ENCODE results near the gene CCDC196. TPM values are rescaled to one million over a fixed set of nuclear protein-coding genes. Genes with fewer than 3 reads are reported as not detected.

CCDC196 gene
- total and polyA plus RNA-seq, 7 experiments from 2014 or later = not detected

DNA sequence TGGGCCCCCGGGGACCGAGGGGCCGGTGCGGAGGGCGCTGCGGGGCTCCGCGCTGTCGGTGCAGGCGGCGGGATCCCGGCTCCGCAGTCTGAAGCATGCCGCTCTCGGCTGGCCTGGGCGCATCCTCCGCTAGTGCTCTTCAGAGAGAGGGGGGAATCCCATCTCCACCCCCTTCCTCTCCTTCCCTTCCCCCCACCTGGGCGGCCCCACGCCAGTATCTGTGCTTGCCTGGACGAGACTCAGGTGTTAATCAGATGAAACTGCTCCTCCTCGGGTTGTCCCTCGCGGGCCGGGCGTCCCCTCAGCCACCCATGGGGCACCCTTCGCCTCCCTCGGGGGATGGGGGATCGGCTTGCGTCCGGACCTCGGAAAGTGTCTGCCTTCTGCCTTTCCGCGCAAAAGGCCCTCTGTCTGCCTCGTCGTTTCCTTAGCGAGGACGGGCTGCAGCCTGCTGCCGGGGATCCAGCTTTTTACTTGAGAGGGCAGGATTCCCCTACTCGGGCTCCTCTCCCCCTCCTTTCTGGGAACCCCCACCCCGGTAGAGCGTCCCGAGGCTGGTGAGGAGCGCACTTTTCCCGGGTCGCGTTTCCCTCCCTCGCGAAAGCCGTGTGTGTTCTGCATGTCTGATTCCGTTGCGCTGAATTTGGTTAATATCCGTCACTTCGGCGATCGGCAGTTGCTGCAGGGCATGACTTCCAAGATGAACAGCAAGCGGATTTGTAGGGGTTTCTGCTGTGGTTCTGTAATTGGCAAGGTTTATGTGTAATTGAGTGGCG, 22.9 kb downstream of the CCDC196 start:
- peaks cover 0 to 34% (median 0%) of the 10 kb centered on the region in 5 donors for H3K27me3 Mint-ChIP-seq
- H3K27ac Mint-ChIP-seq = peak overlapping the region in 8 of 9 donors; percentile 38 to 96 (median 65)
- peaks cover 16 to 49% (median 41%) of the 10 kb centered on the region in 7 donors for H3K4me1 Mint-ChIP-seq
- Histone ChIP-seq H3K9me3 (ENCODE audit: control insufficient read depth in 2 of 3, low read length in 3 of 3) (no peaks in the 10 kb centered on the region), H3K4me3 (ENCODE audit: low read length) (peak overlapping the region; percentile 78), H3K27me3 (ENCODE audit: control insufficient read depth in 2 of 2, insufficient read depth in 2 of 2, low read length in 2 of 2) (no peaks in the 10 kb centered on the region), H3K36me3 (ENCODE audit: control insufficient read depth in 2 of 3, insufficient read depth in 3 of 3, low read length in 3 of 3) (peaks cover 0 to 14% (median 0%) of the 10 kb centered on the region in 3 experiments), H3K27ac (ENCODE audit: low read depth, low read length) (peak overlapping the region; percentile 70), H3K4me1 (ENCODE audit: control insufficient read depth in 2 of 2, insufficient read depth in 2 of 2, low read length in 2 of 2) (peaks cover 6 to 7% of the 10 kb centered on the region in 2 donors)
- CTCF ChIA-PET = no interaction called here
- ATAC-seq (no peak), DNase-seq (peak; percentile 20 to 68 (median 35))
- POLR2A ChIA-PET = interaction anchor here (0.6 to 1.7 kb wide), 2 partner anchors 12 to 758 kb away, joined by 3 to 10 read pairs; no protein-coding TSS in a partner anchor
- no peaks in the 10 kb centered on the region for H3K9me3 Mint-ChIP-seq
- H3K4me3 Mint-ChIP-seq = peak overlapping the region; percentile 86 to 100 (median 94)
- intact Hi-C loops (cut with micrococcal nuclease) = loop anchor here (1.0 to 5.0 kb wide), 11 partner anchors 10 to 1967 kb away; partner anchors contain the start of genes EIF2S1 (in 2 of the 2), FNTB (in 2 of the 2), PALS1 (in 2 of the 2) and ARG2 (in 1 of the 2)
- H3K36me3 Mint-ChIP-seq = peaks cover 0 to 3% (median 0%) of the 10 kb centered on the region in 5 donors

GRCh38 chr14:66509874-66510273, 23.7 kb downstream of the CCDC196 start:
- peaks cover 0 to 3% (median 0%) of the 10 kb centered on the region in 5 donors for H3K36me3 Mint-ChIP-seq
- CTCF ChIA-PET = interaction anchor here (0.7 kb wide), 1 partner anchor 553 kb away, joined by 3 read pairs; no protein-coding TSS in a partner anchor
- H3K4me1 Mint-ChIP-seq = peaks cover 16 to 49% (median 41%) of the 10 kb centered on the region in 7 donors
- no peaks in the 10 kb centered on the region for H3K9me3 Mint-ChIP-seq
- H3K9me3 ChIP-seq (ENCODE audit: control insufficient read depth in 2 of 3, low read length in 3 of 3) = no peaks in the 10 kb centered on the region
- intact Hi-C loops (cut with micrococcal nuclease) = loop anchor here (2.0 to 5.0 kb wide), 6 partner anchors 1098 to 1968 kb away; partner anchors contain the start of genes FNTB (in 2 of the 2), FUT8 (in 1 of the 2), HSPA2 (in 1 of the 2) and MAX (in 1 of the 2)
- POLR2A ChIA-PET = interaction anchor here (0.6 kb wide), 1 partner anchor 164 kb away, joined by 3 read pairs; no protein-coding TSS in a partner anchor
- H3K27ac ChIP-seq (ENCODE audit: low read depth, low read length) = no peak overlapping the region
- peak overlapping the region in 2 of 9 donors; percentile 59 to 96 for H3K27ac Mint-ChIP-seq
- DNase-seq = no peak
- H3K4me3 Mint-ChIP-seq = peak overlapping the region; percentile 16 to 100 (median 94)
- H3K4me1 ChIP-seq (ENCODE audit: control insufficient read depth in 2 of 2, insufficient read depth in 2 of 2, low read length in 2 of 2) = peaks cover 6 to 7% of the 10 kb centered on the region in 2 donors
- no peak overlapping the region for H3K4me3 ChIP-seq (ENCODE audit: low read length)
- peaks cover 0 to 37% (median 0%) of the 10 kb centered on the region in 5 donors for H3K27me3 Mint-ChIP-seq
- H3K36me3 ChIP-seq (ENCODE audit: control insufficient read depth in 2 of 3, insufficient read depth in 3 of 3, low read length in 3 of 3) = peaks cover 0 to 14% (median 0%) of the 10 kb centered on the region in 3 experiments
- H3K27me3 ChIP-seq (ENCODE audit: control insufficient read depth in 2 of 2, insufficient read depth in 2 of 2, low read length in 2 of 2) = no peaks in the 10 kb centered on the region
- no peak for ATAC-seq

GRCh38 chr14:66511849-66512248, 25.7 kb downstream of the CCDC196 start:
- DNase-seq (no peak), ATAC-seq (no peak)
- no peak overlapping the region for H3K27ac Mint-ChIP-seq
- H3K27ac ChIP-seq (ENCODE audit: low read depth, low read length) = no peak overlapping the region
- peaks cover 0 to 3% (median 0%) of the 10 kb centered on the region in 5 donors for H3K36me3 Mint-ChIP-seq
- H3K4me1 ChIP-seq (ENCODE audit: control insufficient read depth in 2 of 2, insufficient read depth in 2 of 2, low read length in 2 of 2) = peaks cover 2 to 7% of the 10 kb centered on the region in 2 donors
- peaks cover 0 to 14% (median 0%) of the 10 kb centered on the region in 3 experiments for H3K36me3 ChIP-seq (ENCODE audit: control insufficient read depth in 2 of 3, insufficient read depth in 3 of 3, low read length in 3 of 3)
- POLR2A ChIA-PET = no interaction called here
- no peaks in the 10 kb centered on the region for H3K9me3 Mint-ChIP-seq
- CTCF ChIA-PET = no interaction called here
- H3K27me3 ChIP-seq (ENCODE audit: control insufficient read depth in 2 of 2, insufficient read depth in 2 of 2, low read length in 2 of 2) = no peaks in the 10 kb centered on the region
- no peak overlapping the region for H3K4me3 Mint-ChIP-seq
- intact Hi-C loops (cut with micrococcal nuclease) = no loop called here
- no peak overlapping the region for H3K4me3 ChIP-seq (ENCODE audit: low read length)
- H3K4me1 Mint-ChIP-seq = peaks cover 16 to 41% (median 35%) of the 10 kb centered on the region in 7 donors
- peaks cover 0 to 37% (median 0%) of the 10 kb centered on the region in 5 donors for H3K27me3 Mint-ChIP-seq
- no peaks in the 10 kb centered on the region for H3K9me3 ChIP-seq (ENCODE audit: control insufficient read depth in 2 of 3, low read length in 3 of 3)

DNA sequence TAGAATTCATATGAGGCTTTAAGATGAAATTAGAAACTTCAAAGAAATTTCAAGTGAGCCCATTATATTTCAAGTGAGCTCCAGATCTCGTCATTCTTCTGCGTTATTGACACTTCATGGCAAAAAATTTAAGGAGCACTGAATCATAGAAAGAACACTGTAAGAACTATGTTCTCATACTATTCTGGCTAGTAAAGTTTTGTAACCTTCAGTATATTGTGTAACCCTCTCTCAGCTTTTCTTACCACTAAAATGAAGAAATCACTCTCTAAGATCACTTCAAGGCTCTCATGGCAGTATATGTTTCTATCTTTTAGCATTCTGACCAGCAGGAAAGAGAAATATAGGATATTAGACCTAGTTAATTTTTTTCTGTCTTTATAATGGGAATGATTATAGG, 28.0 kb downstream of the CCDC196 start:
- Histone ChIP-seq H3K4me3 (ENCODE audit: low read length) (no peak overlapping the region), H3K27ac (ENCODE audit: low read depth, low read length) (no peak overlapping the region), H3K27me3 (ENCODE audit: control insufficient read depth in 2 of 2, insufficient read depth in 2 of 2, low read length in 2 of 2) (no peaks in the 10 kb centered on the region), H3K4me1 (ENCODE audit: control insufficient read depth in 2 of 2, insufficient read depth in 2 of 2, low read length in 2 of 2) (peaks cover 0 to 7% of the 10 kb centered on the region in 2 donors), H3K9me3 (ENCODE audit: control insufficient read depth in 2 of 3, low read length in 3 of 3) (no peaks in the 10 kb centered on the region), H3K36me3 (ENCODE audit: control insufficient read depth in 2 of 3, insufficient read depth in 3 of 3, low read length in 3 of 3) (no peaks in the 10 kb centered on the region)
- CTCF ChIA-PET = interaction anchor here (0.9 kb wide), 1 partner anchor 17 kb away, joined by 3 read pairs; no protein-coding TSS in a partner anchor
- POLR2A ChIA-PET = no interaction called here
- H3K36me3 Mint-ChIP-seq = peaks cover 0 to 3% (median 0%) of the 10 kb centered on the region in 5 donors
- H3K9me3 Mint-ChIP-seq = peaks cover 0 to 7% (median 0%) of the 10 kb centered on the region in 11 donors
- H3K27ac Mint-ChIP-seq = no peak overlapping the region
- intact Hi-C loops (cut with micrococcal nuclease) = no loop called here
- no peak overlapping the region for H3K4me3 Mint-ChIP-seq
- peaks cover 0 to 45% (median 0%) of the 10 kb centered on the region in 5 donors for H3K27me3 Mint-ChIP-seq
- H3K4me1 Mint-ChIP-seq = peaks cover 14 to 36% (median 30%) of the 10 kb centered on the region in 7 donors
- ATAC-seq (no peak), DNase-seq (no peak)

DNA sequence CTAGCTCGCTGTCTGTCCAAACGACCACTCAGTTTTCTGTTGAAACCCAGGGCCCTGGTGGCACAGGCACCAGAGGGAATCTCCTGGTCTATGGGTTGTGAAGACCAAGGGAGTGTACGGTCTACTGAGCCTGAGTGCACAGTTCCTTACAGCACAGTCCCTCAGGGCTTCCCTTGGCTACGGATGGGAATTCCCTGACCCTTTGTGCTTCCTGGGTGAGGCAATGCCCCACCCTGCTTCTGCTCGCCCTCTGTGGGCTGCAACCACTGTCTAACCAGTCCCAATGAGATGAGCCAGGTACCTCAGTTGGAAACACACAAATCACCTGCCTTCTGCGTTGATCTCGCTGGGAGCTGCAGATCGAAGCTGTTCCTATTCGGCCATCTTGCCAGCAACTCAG, 44.4 kb downstream of the CCDC196 start:
- intact Hi-C loops (cut with micrococcal nuclease) = no loop called here
- no peak overlapping the region for H3K27ac ChIP-seq (ENCODE audit: low read depth, low read length)
- H3K4me3 ChIP-seq (ENCODE audit: low read length) = no peak overlapping the region
- peaks cover 0 to 40% (median 21%) of the 10 kb centered on the region in 7 donors for H3K4me1 Mint-ChIP-seq
- no peak overlapping the region for H3K4me3 Mint-ChIP-seq
- ATAC-seq (no peak), DNase-seq (no peak)
- H3K27me3 Mint-ChIP-seq = no peaks in the 10 kb centered on the region
- POLR2A ChIA-PET = interaction anchor here (0.6 kb wide), 1 partner anchor 12 kb away, joined by 8 read pairs; no protein-coding TSS in a partner anchor
- H3K36me3 Mint-ChIP-seq = peaks cover 0 to 11% (median 4%) of the 10 kb centered on the region in 5 donors
- peaks cover 0 to 18% (median 4%) of the 10 kb centered on the region in 11 donors for H3K9me3 Mint-ChIP-seq
- no peaks in the 10 kb centered on the region for H3K9me3 ChIP-seq (ENCODE audit: control insufficient read depth in 2 of 3, low read length in 3 of 3)
- H3K36me3 ChIP-seq (ENCODE audit: control insufficient read depth in 2 of 3, insufficient read depth in 3 of 3, low read length in 3 of 3) = no peaks in the 10 kb centered on the region
- no peaks in the 10 kb centered on the region for H3K4me1 ChIP-seq (ENCODE audit: control insufficient read depth in 2 of 2, insufficient read depth in 2 of 2, low read length in 2 of 2)
- CTCF ChIA-PET = no interaction called here
- no peaks in the 10 kb centered on the region for H3K27me3 ChIP-seq (ENCODE audit: control insufficient read depth in 2 of 2, insufficient read depth in 2 of 2, low read length in 2 of 2)
- no peak overlapping the region for H3K27ac Mint-ChIP-seq

GRCh38 chr14:66539034-66539433, 52.9 kb downstream of the CCDC196 start:
- DNase-seq (no peak), ATAC-seq (no peak)
- Histone ChIP-seq H3K4me1 (ENCODE audit: control insufficient read depth in 2 of 2, insufficient read depth in 2 of 2, low read length in 2 of 2) (no peaks in the 10 kb centered on the region), H3K4me3 (ENCODE audit: low read length) (no peak overlapping the region), H3K36me3 (ENCODE audit: control insufficient read depth in 2 of 3, insufficient read depth in 3 of 3, low read length in 3 of 3) (no peaks in the 10 kb centered on the region), H3K9me3 (ENCODE audit: control insufficient read depth in 2 of 3, low read length in 3 of 3) (no peaks in the 10 kb centered on the region), H3K27me3 (ENCODE audit: control insufficient read depth in 2 of 2, insufficient read depth in 2 of 2, low read length in 2 of 2) (no peaks in the 10 kb centered on the region), H3K27ac (ENCODE audit: low read depth, low read length) (no peak overlapping the region)
- POLR2A ChIA-PET = no interaction called here
- Mint-ChIP-seq H3K27me3 (no peaks in the 10 kb centered on the region), H3K9me3 (peaks cover 0 to 4% (median 0%) of the 10 kb centered on the region in 11 donors), H3K4me3 (peak overlapping the region in 4 of 10 donors; percentile 2 to 49 (median 26)), H3K27ac (no peak overlapping the region), H3K36me3 (peaks cover 0 to 6% (median 0%) of the 10 kb centered on the region in 5 donors), H3K4me1 (peaks cover 8 to 38% (median 24%) of the 10 kb centered on the region in 7 donors)
- CTCF ChIA-PET = no interaction called here
- intact Hi-C loops (cut with micrococcal nuclease) = no loop called here

Data from naive thymus-derived CD4-positive, alpha-beta T cell (primary cell).